HUES48 (cell line): ENCODE measurements around the gene DRAP1.

Experiments used
- H3K27ac ChIP-seq: one replicate; pipeline ENCODE4 v1.7.0; 2013; ENCODE audit warnings: low read depth, low read length, inconsistent platforms
- H3K27me3 ChIP-seq: 2 replicates; pipeline ENCODE4 v1.6.1; 2013; ENCODE audit warnings: mild to moderate bottlenecking, low read length; ENCODE audit not compliant: control insufficient read depth, insufficient read depth
- H3K36me3 ChIP-seq: 2 replicates; pipeline ENCODE4 v1.6.1; 2013; ENCODE audit warnings: low read length; ENCODE audit not compliant: control insufficient read depth, insufficient read depth
- H3K4me1 ChIP-seq: 2 replicates; pipeline ENCODE4 v1.6.1; 2013; ENCODE audit warnings: mild to moderate bottlenecking, low read length; ENCODE audit not compliant: control insufficient read depth, insufficient read depth
- H3K4me3 ChIP-seq: 2 replicates; pipeline ENCODE4 v1.5.1; 2013; ENCODE audit warnings: mild to moderate bottlenecking, low read depth, low read length
- H3K9ac ChIP-seq: 2 replicates; pipeline ENCODE4 v1.6.1; 2013; ENCODE audit warnings: mild to moderate bottlenecking, low read depth, low read length, moderate library complexity
- H3K9me3 ChIP-seq: 2 replicates; pipeline ENCODE4 v1.6.1; 2013; ENCODE audit warnings: low read length; ENCODE audit not compliant: control insufficient read depth, insufficient read depth

The DRAP1 gene

GRCh38 chr11:65915101-65915820 is 4.0 kb upstream of the DRAP1 start:
- Histone ChIP-seq H3K36me3 (peaks cover 3% of the 10 kb centered on the region; the same call in 1 of the 2 replicates), H3K27ac (peak overlapping the region; percentile 85), H3K4me1 (peaks cover 16% of the 10 kb centered on the region; the same call in 1 of the 2 replicates), H3K27me3 (no peaks in the 10 kb centered on the region; the same call in 1 of the 2 replicates), H3K9me3 (no peaks in the 10 kb centered on the region), H3K9ac (no peak overlapping the region), H3K4me3 (no peak overlapping the region)

GRCh38 chr11:65915821-65916251 is 3.4 kb upstream of the DRAP1 start:
- H3K9me3 ChIP-seq: no peaks in the 10 kb centered on the region
- no peak overlapping the region for H3K4me3 ChIP-seq
- 0 out of 2 replicates have a peak overlapping the region, but pooled peaks have one; percentile 18 for H3K9ac ChIP-seq
- peaks cover 16% of the 10 kb centered on the region; the same call in 1 of the 2 replicates for H3K4me1 ChIP-seq
- H3K27me3 ChIP-seq: no peaks in the 10 kb centered on the region
- H3K36me3 ChIP-seq: peaks cover 6% of the 10 kb centered on the region
- peak overlapping the region; percentile 85 for H3K27ac ChIP-seq

- peaks cover 7% of the 10 kb centered on the region for H3K36me3 ChIP-seq
- H3K9ac ChIP-seq: no peak overlapping the region
- peaks cover 16% of the 10 kb centered on the region; the same call in 1 of the 2 replicates for H3K4me1 ChIP-seq
- H3K27me3 ChIP-seq: no peaks in the 10 kb centered on the region
- H3K27ac ChIP-seq: peak overlapping the region; percentile 85
- no peaks in the 10 kb centered on the region for H3K9me3 ChIP-seq
- no peak overlapping the region for H3K4me3 ChIP-seq
Observed at GRCh38 chr11:65916391-65916790, 2.8 kb upstream of the DRAP1 start.

GRCh38 chr11:65917077-65917433 is 2.2 kb upstream of the DRAP1 start:
- Histone ChIP-seq H3K27me3 (no peaks in the 10 kb centered on the region), H3K27ac (no peak overlapping the region), H3K4me1 (peaks cover 14% of the 10 kb centered on the region; the same call in 1 of the 2 replicates), H3K36me3 (peaks cover 10% of the 10 kb centered on the region), H3K9me3 (no peaks in the 10 kb centered on the region), H3K4me3 (no peak overlapping the region), H3K9ac (no peak overlapping the region)

GRCh38 chr11:65917434-65918210 is 1.6 kb upstream of the DRAP1 start:
- no peaks in the 10 kb centered on the region for H3K27me3 ChIP-seq
- peaks cover 13% of the 10 kb centered on the region; the same call in 1 of the 2 replicates for H3K4me1 ChIP-seq
- peak overlapping the region; percentile 88 for H3K4me3 ChIP-seq
- no peak overlapping the region; the same call in 1 of the 2 replicates for H3K9ac ChIP-seq
- no peak overlapping the region for H3K27ac ChIP-seq
- peaks cover 16% of the 10 kb centered on the region for H3K36me3 ChIP-seq
- H3K9me3 ChIP-seq: no peaks in the 10 kb centered on the region

- Histone ChIP-seq H3K4me3 (peak within 1 kb of the TSS; percentile 88), H3K36me3 (peaks cover 21% of the 10 kb centered on the region), H3K4me1 (peaks cover 13% of the 10 kb centered on the region; the same call in 1 of the 2 replicates), H3K27ac (peak within 1 kb of the TSS; percentile 91), H3K27me3 (no peaks in the 10 kb centered on the region), H3K9me3 (no peaks in the 10 kb centered on the region), H3K9ac (peak within 1 kb of the TSS; percentile 92)
Observed at GRCh38 chr11:65918211-65919140, 750 bp upstream of the DRAP1 start, which contains the start of gene C11orf68. Gene C11orf68 (minus strand): TSS chr11:65919062. CDS start chr11:65919031, 31 bp downstream.

GRCh38 chr11:65919573-65920371 is 546 bp downstream of the DRAP1 start:
- Histone ChIP-seq H3K36me3 (peaks cover 22% of the 10 kb centered on the region), H3K9me3 (no peaks in the 10 kb centered on the region), H3K27me3 (no peaks in the 10 kb centered on the region), H3K27ac (peak overlapping the region; percentile 61), H3K4me1 (peaks cover 13% of the 10 kb centered on the region; the same call in 1 of the 2 replicates), H3K9ac (no peak overlapping the region), H3K4me3 (peak overlapping the region; percentile 82)

GRCh38 chr11:65920372-65920802 is 1.2 kb downstream of the DRAP1 start:
- Histone ChIP-seq H3K27ac (no peak overlapping the region), H3K9ac (no peak overlapping the region), H3K27me3 (no peaks in the 10 kb centered on the region), H3K4me3 (peak overlapping the region; percentile 82), H3K4me1 (peaks cover 13% of the 10 kb centered on the region; the same call in 1 of the 2 replicates), H3K36me3 (peaks cover 22% of the 10 kb centered on the region), H3K9me3 (no peaks in the 10 kb centered on the region)

GRCh38 chr11:65921033-65921555 is 1.9 kb downstream of the DRAP1 start:
- Histone ChIP-seq H3K36me3 (peaks cover 22% of the 10 kb centered on the region), H3K4me3 (no peak overlapping the region)

More at GRCh38 chr11:65921033-65921555, 1.9 kb downstream of the DRAP1 start:
- Histone ChIP-seq H3K27ac (no peak overlapping the region), H3K9ac (no peak overlapping the region), H3K9me3 (no peaks in the 10 kb centered on the region), H3K4me1 (0 out of 2 replicates have a peak, but pooled peaks cover 8% of the 10 kb centered on the region), H3K27me3 (no peaks in the 10 kb centered on the region)
